Measurements from ENCODE around the gene RMDN3. TPM values are rescaled to one million over a fixed set of nuclear protein-coding genes. Genes with fewer than 3 reads are reported as not detected.

Gene RMDN3
- total and polyA plus RNA-seq, 2 donors: 15.0 to 27.0 TPM

- H3K27me3 ChIP-seq (ENCODE audit: control insufficient read depth in 2 of 2, insufficient read depth in 1 of 2, low read length in 1 of 2): no peaks in the 10 kb centered on the region
- no peak for DNase-seq (ENCODE audit: low read depth in 6 of 9, low spot score in 9 of 9)
- no peak overlapping the region for H3K27ac ChIP-seq (ENCODE audit: low read depth in 1 of 2, low read length in 1 of 2)
- no peaks in the 10 kb centered on the region for H3K4me1 ChIP-seq (ENCODE audit: control insufficient read depth in 2 of 2, insufficient read depth in 2 of 2, low read length in 2 of 2)
- H3K9me3 ChIP-seq (ENCODE audit: control insufficient read depth in 2 of 2, insufficient read depth in 1 of 2, low read length in 1 of 2): no peaks in the 10 kb centered on the region
- H3K4me3 ChIP-seq (ENCODE audit: low read length in 2 of 2): no peak overlapping the region
- WGBS: 95% methylated on average over 2 of the region's 2 CpGs
- peaks cover 5 to 37% of the 10 kb centered on the region in 2 donors for H3K36me3 ChIP-seq (ENCODE audit: control insufficient read depth in 2 of 2, insufficient read depth in 2 of 2, low read length in 1 of 2)
These were observed 32.1 kb downstream of the RMDN3 start for GRCh38 chr15:40722934-40723333.

- H3K9me3 ChIP-seq (ENCODE audit: control insufficient read depth in 2 of 2, insufficient read depth in 1 of 2, low read length in 1 of 2): no peaks in the 10 kb centered on the region
- no peak overlapping the region for H3K27ac ChIP-seq (ENCODE audit: low read depth in 1 of 2, low read length in 1 of 2)
- peaks cover 6 to 37% of the 10 kb centered on the region in 2 donors for H3K36me3 ChIP-seq (ENCODE audit: control insufficient read depth in 2 of 2, insufficient read depth in 2 of 2, low read length in 1 of 2)
- DNase-seq (ENCODE audit: low read depth in 6 of 9, low spot score in 9 of 9): no peak
- H3K4me3 ChIP-seq (ENCODE audit: low read length in 2 of 2): no peak overlapping the region
- 98% methylated on average over 4 of the region's 4 CpGs for WGBS
- no peaks in the 10 kb centered on the region for H3K27me3 ChIP-seq (ENCODE audit: control insufficient read depth in 2 of 2, insufficient read depth in 1 of 2, low read length in 1 of 2)
- H3K4me1 ChIP-seq (ENCODE audit: control insufficient read depth in 2 of 2, insufficient read depth in 2 of 2, low read length in 2 of 2): no peaks in the 10 kb centered on the region
These were observed 32.7 kb downstream of the RMDN3 start for GRCh38 chr15:40722354-40722753.

GRCh38 chr15:40721701-40722100 is 33.4 kb downstream of the RMDN3 start:
- DNase-seq (ENCODE audit: low read depth in 6 of 9, low spot score in 9 of 9): no peak
- peaks cover 6 to 39% of the 10 kb centered on the region in 2 donors for H3K36me3 ChIP-seq (ENCODE audit: control insufficient read depth in 2 of 2, insufficient read depth in 2 of 2, low read length in 1 of 2)
- no peak overlapping the region for H3K4me3 ChIP-seq (ENCODE audit: low read length in 2 of 2)
- 94% methylated on average over 1 of the region's 1 CpG for WGBS
- H3K9me3 ChIP-seq (ENCODE audit: control insufficient read depth in 2 of 2, insufficient read depth in 1 of 2, low read length in 1 of 2): no peaks in the 10 kb centered on the region
- no peaks in the 10 kb centered on the region for H3K27me3 ChIP-seq (ENCODE audit: control insufficient read depth in 2 of 2, insufficient read depth in 1 of 2, low read length in 1 of 2)
- no peaks in the 10 kb centered on the region for H3K4me1 ChIP-seq (ENCODE audit: control insufficient read depth in 2 of 2, insufficient read depth in 2 of 2, low read length in 2 of 2)
- H3K27ac ChIP-seq (ENCODE audit: low read depth in 1 of 2, low read length in 1 of 2): no peak overlapping the region

GRCh38 chr15:40716165-40716564 is 38.9 kb downstream of the RMDN3 start:
- no peak for DNase-seq (ENCODE audit: low read depth in 6 of 9, low spot score in 9 of 9)
- Histone ChIP-seq H3K27me3 (ENCODE audit: control insufficient read depth in 2 of 2, insufficient read depth in 1 of 2, low read length in 1 of 2) (no peaks in the 10 kb centered on the region), H3K4me1 (ENCODE audit: control insufficient read depth in 2 of 2, insufficient read depth in 2 of 2, low read length in 2 of 2) (no peaks in the 10 kb centered on the region), H3K27ac (ENCODE audit: low read depth in 1 of 2, low read length in 1 of 2) (no peak overlapping the region), H3K9me3 (ENCODE audit: control insufficient read depth in 2 of 2, insufficient read depth in 1 of 2, low read length in 1 of 2) (no peaks in the 10 kb centered on the region), H3K36me3 (ENCODE audit: control insufficient read depth in 2 of 2, insufficient read depth in 2 of 2, low read length in 1 of 2) (peaks cover 10 to 46% of the 10 kb centered on the region in 2 donors), H3K4me3 (ENCODE audit: low read length in 2 of 2) (no peak overlapping the region)
- WGBS: 97% methylated on average over 6 of the region's 6 CpGs

- WGBS: 71% methylated on average over 2 of the region's 2 CpGs
- DNase-seq (ENCODE audit: low read depth in 6 of 9, low spot score in 9 of 9): no peak
- H3K36me3 ChIP-seq (ENCODE audit: control insufficient read depth in 2 of 2, insufficient read depth in 2 of 2, low read length in 1 of 2): peaks cover 10 to 47% of the 10 kb centered on the region in 2 donors
These were observed 40.9 kb downstream of the RMDN3 start for GRCh38 chr15:40714144-40714543.

GRCh38 chr15:40706121-40706520 is 48.9 kb downstream of the RMDN3 start:
- Histone ChIP-seq H3K4me3 (ENCODE audit: low read length in 2 of 2) (no peak overlapping the region), H3K27ac (ENCODE audit: low read depth in 1 of 2, low read length in 1 of 2) (no peak overlapping the region), H3K27me3 (ENCODE audit: control insufficient read depth in 2 of 2, insufficient read depth in 1 of 2, low read length in 1 of 2) (no peaks in the 10 kb centered on the region), H3K9me3 (ENCODE audit: control insufficient read depth in 2 of 2, insufficient read depth in 1 of 2, low read length in 1 of 2) (no peaks in the 10 kb centered on the region), H3K36me3 (ENCODE audit: control insufficient read depth in 2 of 2, insufficient read depth in 2 of 2, low read length in 1 of 2) (peaks cover 13 to 50% of the 10 kb centered on the region in 2 donors), H3K4me1 (ENCODE audit: control insufficient read depth in 2 of 2, insufficient read depth in 2 of 2, low read length in 2 of 2) (no peaks in the 10 kb centered on the region)
- no peak for DNase-seq (ENCODE audit: low read depth in 6 of 9, low spot score in 9 of 9)
- WGBS: 97% methylated on average over 2 of the region's 2 CpGs

More at GRCh38 chr15:40714144-40714543, 40.9 kb downstream of the RMDN3 start:
- H3K4me1 ChIP-seq (ENCODE audit: control insufficient read depth in 2 of 2, insufficient read depth in 2 of 2, low read length in 2 of 2): no peaks in the 10 kb centered on the region
- H3K27me3 ChIP-seq (ENCODE audit: control insufficient read depth in 2 of 2, insufficient read depth in 1 of 2, low read length in 1 of 2): no peaks in the 10 kb centered on the region
- no peak overlapping the region for H3K4me3 ChIP-seq (ENCODE audit: low read length in 2 of 2)
- H3K9me3 ChIP-seq (ENCODE audit: control insufficient read depth in 2 of 2, insufficient read depth in 1 of 2, low read length in 1 of 2): no peaks in the 10 kb centered on the region
- H3K27ac ChIP-seq (ENCODE audit: low read depth in 1 of 2, low read length in 1 of 2): no peak overlapping the region

GRCh38 chr15:40702077-40702476 is 53.0 kb downstream of the RMDN3 start:
- peak in 2 of 9 donors; percentile 11 to 48 for DNase-seq (ENCODE audit: low read depth in 6 of 9, low spot score in 9 of 9)
- no peak overlapping the region for H3K27ac ChIP-seq (ENCODE audit: low read depth in 1 of 2, low read length in 1 of 2)
- no peak overlapping the region for H3K4me3 ChIP-seq (ENCODE audit: low read length in 2 of 2)
- no peaks in the 10 kb centered on the region for H3K27me3 ChIP-seq (ENCODE audit: control insufficient read depth in 2 of 2, insufficient read depth in 1 of 2, low read length in 1 of 2)
- H3K36me3 ChIP-seq (ENCODE audit: control insufficient read depth in 2 of 2, insufficient read depth in 2 of 2, low read length in 1 of 2): peaks cover 18 to 55% of the 10 kb centered on the region in 2 donors
- no peaks in the 10 kb centered on the region for H3K4me1 ChIP-seq (ENCODE audit: control insufficient read depth in 2 of 2, insufficient read depth in 2 of 2, low read length in 2 of 2)
- no peaks in the 10 kb centered on the region for H3K9me3 ChIP-seq (ENCODE audit: control insufficient read depth in 2 of 2, insufficient read depth in 1 of 2, low read length in 1 of 2)
- WGBS: 96% methylated on average over 7 of the region's 7 CpGs

GRCh38 chr15:40697916-40698315 is 57.1 kb downstream of the RMDN3 start:
- H3K4me3 ChIP-seq (ENCODE audit: low read length in 2 of 2): no peak overlapping the region
- no peaks in the 10 kb centered on the region for H3K9me3 ChIP-seq (ENCODE audit: control insufficient read depth in 2 of 2, insufficient read depth in 1 of 2, low read length in 1 of 2)
- H3K27me3 ChIP-seq (ENCODE audit: control insufficient read depth in 2 of 2, insufficient read depth in 1 of 2, low read length in 1 of 2): no peaks in the 10 kb centered on the region
- DNase-seq (ENCODE audit: low read depth in 6 of 9, low spot score in 9 of 9): no peak
- H3K36me3 ChIP-seq (ENCODE audit: control insufficient read depth in 2 of 2, insufficient read depth in 2 of 2, low read length in 1 of 2): peaks cover 18 to 35% of the 10 kb centered on the region in 2 donors
- no peak overlapping the region for H3K27ac ChIP-seq (ENCODE audit: low read depth in 1 of 2, low read length in 1 of 2)
- WGBS: 98% methylated on average over 7 of the region's 7 CpGs
- H3K4me1 ChIP-seq (ENCODE audit: control insufficient read depth in 2 of 2, insufficient read depth in 2 of 2, low read length in 2 of 2): peaks cover 13 to 17% of the 10 kb centered on the region in 2 donors

GRCh38 chr15:40696228-40696627 is 58.8 kb downstream of the RMDN3 start:
- DNase-seq (ENCODE audit: low read depth in 6 of 9, low spot score in 9 of 9): no peak
- Histone ChIP-seq H3K4me1 (ENCODE audit: control insufficient read depth in 2 of 2, insufficient read depth in 2 of 2, low read length in 2 of 2) (peaks cover 13 to 17% of the 10 kb centered on the region in 2 donors), H3K27ac (ENCODE audit: low read depth in 1 of 2, low read length in 1 of 2) (no peak overlapping the region), H3K36me3 (ENCODE audit: control insufficient read depth in 2 of 2, insufficient read depth in 2 of 2, low read length in 1 of 2) (peaks cover 16 to 25% of the 10 kb centered on the region in 2 donors), H3K9me3 (ENCODE audit: control insufficient read depth in 2 of 2, insufficient read depth in 1 of 2, low read length in 1 of 2) (no peaks in the 10 kb centered on the region), H3K4me3 (ENCODE audit: low read length in 2 of 2) (peak overlapping the region in 1 of 2 donors; percentile 87), H3K27me3 (ENCODE audit: control insufficient read depth in 2 of 2, insufficient read depth in 1 of 2, low read length in 1 of 2) (no peaks in the 10 kb centered on the region)
- 95% methylated on average over 11 of the region's 11 CpGs for WGBS
